Stomach smooth muscle (tissue), 2 donors: ENCODE data around the gene NTN3.
"Not testable (repeated sequence)": the region's sequence is repeated elsewhere in the genome, so short reads cannot be mapped to it uniquely, and the experiment has no call there.

Experiments used
- H3K27ac ChIP-seq: one replicate; pipeline ENCODE4 v1.7.0; 2013; ENCODE audit warnings: mild to moderate bottlenecking, low read length, inconsistent platforms
- H3K27me3 ChIP-seq, 2 donors: one replicate each; pipeline ENCODE4 v1.7.0; 2013; ENCODE audit warnings: low read length in 2 of 2; ENCODE audit not compliant: insufficient read depth in 2 of 2, control insufficient read depth in 1 of 2
- H3K36me3 ChIP-seq, 2 donors: one replicate each; pipeline ENCODE4 v1.7.0; 2013; ENCODE audit warnings: low read length in 2 of 2; ENCODE audit not compliant: control insufficient read depth in 2 of 2, insufficient read depth in 2 of 2
- H3K4me1 ChIP-seq: one replicate; pipeline ENCODE4 v1.7.0; 2013; ENCODE audit warnings: low read length; ENCODE audit not compliant: control insufficient read depth, insufficient read depth
- H3K4me3 ChIP-seq, 2 donors: one replicate each; pipeline ENCODE4 v1.7.0; 2013; ENCODE audit warnings: low read length in 2 of 2
- H3K9ac ChIP-seq, 2 donors: one replicate each; pipeline ENCODE4 v1.7.0; 2013; ENCODE audit warnings: low read length in 2 of 2, mild to moderate bottlenecking in 1 of 2
- H3K9me3 ChIP-seq, 2 donors: one replicate each; pipeline ENCODE4 v1.7.0; 2013; ENCODE audit warnings: low read length in 2 of 2; ENCODE audit not compliant: control insufficient read depth in 2 of 2
- donor health status: healthy.
- donor health status: Pancreatic carcinoma.

NTN3 gene

DNA sequence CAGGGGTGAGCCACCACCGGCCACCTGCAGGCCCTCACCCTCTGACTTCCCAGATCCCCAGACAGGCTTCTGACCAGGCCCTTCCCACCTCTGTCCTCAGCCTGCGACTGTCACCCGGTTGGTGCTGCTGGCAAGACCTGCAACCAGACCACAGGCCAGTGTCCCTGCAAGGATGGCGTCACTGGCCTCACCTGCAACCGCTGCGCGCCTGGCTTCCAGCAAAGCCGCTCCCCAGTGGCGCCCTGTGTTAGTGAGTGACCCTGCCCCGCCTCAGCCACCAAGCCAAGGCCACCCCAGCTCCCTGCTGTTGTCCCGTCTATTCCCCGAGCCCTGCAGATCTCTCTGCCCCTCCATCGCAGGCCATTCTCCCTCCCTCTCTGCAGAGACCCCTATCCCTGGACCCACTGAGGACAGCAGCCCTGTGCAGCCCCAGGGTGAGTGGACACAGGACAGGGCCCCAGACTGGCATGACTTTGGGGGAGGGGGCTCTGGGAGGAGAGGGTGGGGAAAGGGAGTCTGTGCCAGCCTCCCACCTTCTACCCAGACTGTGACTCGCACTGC, 1.9 kb downstream of the NTN3 start:
- H3K27me3 ChIP-seq: peaks cover 28 to 41% of the 10 kb centered on the region in 2 donors
- peak overlapping the region in 1 of 2 donors; percentile 52 for H3K4me3 ChIP-seq
- H3K36me3 ChIP-seq: no peaks in the 10 kb centered on the region
- no peak overlapping the region for H3K9ac ChIP-seq
- H3K9me3 ChIP-seq: no peaks in the 10 kb centered on the region
- peaks cover 56% of the 10 kb centered on the region for H3K4me1 ChIP-seq
- no peak overlapping the region for H3K27ac ChIP-seq

DNA sequence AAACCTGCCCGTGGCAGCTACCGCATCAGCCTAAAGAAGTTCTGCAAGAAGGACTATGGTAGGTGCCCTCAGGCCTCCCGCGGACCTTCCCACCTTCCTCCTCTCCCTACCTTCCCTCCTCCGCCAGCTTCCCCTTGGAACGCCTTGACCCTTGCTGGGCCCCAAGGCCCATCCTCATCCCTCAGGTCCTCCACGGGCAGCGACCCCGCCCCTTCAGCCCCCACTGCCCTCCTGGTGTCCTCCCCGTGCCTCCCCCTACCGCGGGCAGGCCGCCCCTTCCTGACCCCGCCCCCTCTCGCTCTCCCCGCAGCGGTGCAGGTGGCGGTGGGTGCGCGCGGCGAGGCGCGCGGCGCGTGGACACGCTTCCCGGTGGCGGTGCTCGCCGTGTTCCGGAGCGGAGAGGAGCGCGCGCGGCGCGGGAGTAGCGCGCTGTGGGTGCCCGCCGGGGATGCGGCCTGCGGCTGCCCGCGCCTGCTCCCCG, 2.4 kb downstream of the NTN3 start:
- Histone ChIP-seq H3K27me3 (peaks cover 28 to 41% of the 10 kb centered on the region in 2 donors), H3K9ac (no peak overlapping the region), H3K4me3 (peak overlapping the region in 1 of 2 donors; percentile 52), H3K4me1 (peaks cover 53% of the 10 kb centered on the region), H3K27ac (no peak overlapping the region), H3K36me3 (no peaks in the 10 kb centered on the region), H3K9me3 (no peaks in the 10 kb centered on the region)

GRCh38 chr16:2473999-2474876, 3.1 kb downstream of the NTN3 start:
- Histone ChIP-seq H3K9ac (peak overlapping the region; percentile 51 to 76), H3K9me3 (no peaks in the 10 kb centered on the region), H3K36me3 (no peaks in the 10 kb centered on the region), H3K27me3 (peaks cover 25 to 38% of the 10 kb centered on the region in 2 donors), H3K27ac (peak overlapping the region; percentile 49), H3K4me1 (peaks cover 47% of the 10 kb centered on the region), H3K4me3 (peak overlapping the region; percentile 78)

DNA sequence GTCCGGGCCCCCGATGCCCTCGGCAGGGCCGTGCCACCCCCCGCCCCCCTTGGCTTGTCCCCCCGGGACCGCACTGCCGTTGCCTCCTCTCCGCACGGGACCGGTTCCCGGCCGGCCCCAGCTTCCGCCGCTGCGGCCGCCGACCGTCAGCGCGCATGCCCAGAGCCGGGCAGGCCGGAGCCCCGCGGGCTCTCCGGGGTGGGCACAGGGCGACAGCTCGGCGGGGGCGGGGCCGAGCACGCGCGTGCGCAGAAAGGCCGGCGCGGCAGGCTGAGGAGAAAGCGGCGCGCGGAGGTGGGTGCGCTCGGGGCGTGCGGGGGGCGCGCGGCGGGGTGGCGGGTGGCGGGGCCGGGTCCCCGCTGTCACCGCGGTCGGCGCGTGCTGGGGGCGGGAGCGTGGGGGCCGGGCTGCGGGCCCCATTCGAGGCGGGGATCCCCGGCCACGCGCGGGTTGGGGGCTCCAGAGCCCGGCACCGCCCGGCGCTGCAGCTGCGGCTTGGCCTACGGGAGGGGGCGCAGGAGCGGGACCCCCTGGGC, 3.8 kb downstream of the NTN3 start, which contains the start of gene TBC1D24:
TBC1D24 (plus strand) TSS at position 251 of the 536 bp plus-strand sequence. CDS start 21,022 bp downstream, outside the sequence.
- peaks cover 19 to 32% of the 10 kb centered on the region in 2 donors for H3K27me3 ChIP-seq
- peak within 1 kb of the TSS; percentile 78 for H3K4me3 ChIP-seq
- no peaks in the 10 kb centered on the region for H3K9me3 ChIP-seq
- H3K27ac ChIP-seq: peak within 1 kb of the TSS; percentile 49
- peak within 1 kb of the TSS; percentile 51 to 76 for H3K9ac ChIP-seq
- peaks cover 46% of the 10 kb centered on the region for H3K4me1 ChIP-seq
- no peaks in the 10 kb centered on the region for H3K36me3 ChIP-seq

DNA sequence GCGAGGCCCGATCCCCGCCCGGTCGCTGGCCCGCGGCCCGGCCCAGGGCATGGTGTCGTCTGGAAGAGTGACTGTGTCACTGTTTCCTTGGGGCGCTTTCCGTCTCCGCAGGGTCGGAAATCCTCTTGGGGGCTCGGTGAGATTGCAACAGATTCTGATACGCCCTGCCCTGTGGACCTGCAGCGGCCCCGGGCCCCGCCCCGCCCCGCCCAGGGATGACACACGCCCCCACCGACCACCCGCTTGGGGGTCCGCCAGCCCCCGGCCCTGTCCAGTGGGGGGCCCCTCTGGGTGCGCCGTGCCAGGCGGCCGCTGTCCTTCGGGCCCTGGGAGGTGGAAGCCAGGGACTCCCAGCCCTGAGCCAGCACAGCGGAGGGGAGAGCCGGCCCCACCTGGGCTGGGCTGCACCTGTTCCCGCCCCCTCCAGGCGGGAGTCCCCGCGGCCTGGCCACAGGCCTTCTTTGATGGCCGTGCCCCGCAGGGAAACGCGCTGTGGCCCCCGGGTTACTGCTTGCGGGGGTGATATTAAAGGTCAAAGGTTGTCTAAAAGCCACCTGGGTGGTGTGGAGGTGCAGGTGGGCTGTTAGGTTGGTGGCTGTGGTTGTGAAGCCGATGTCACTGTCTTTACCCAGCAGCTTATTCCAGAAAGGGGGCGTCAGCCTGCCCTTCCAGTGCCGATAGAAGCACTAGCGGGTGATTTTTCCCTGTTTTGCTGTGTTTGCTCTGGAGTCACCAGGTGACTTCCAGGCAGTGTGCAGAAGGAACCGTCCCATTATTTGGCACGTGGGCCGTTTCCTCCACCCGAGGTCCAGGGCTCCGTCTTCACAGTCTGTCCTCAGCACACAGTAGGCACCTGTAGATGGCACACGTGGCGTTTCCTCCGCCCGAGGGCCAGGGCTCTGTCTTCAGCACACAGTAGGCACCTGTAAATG, 4.6 kb downstream of the NTN3 start:
- no peaks in the 10 kb centered on the region for H3K9me3 ChIP-seq
- peak overlapping the region; percentile 51 to 76 for H3K4me3 ChIP-seq
- peaks cover 12 to 24% of the 10 kb centered on the region in 2 donors for H3K27me3 ChIP-seq
- peaks cover 42% of the 10 kb centered on the region for H3K4me1 ChIP-seq
- H3K9ac ChIP-seq: peak overlapping the region; percentile 29 to 55
- no peak overlapping the region for H3K27ac ChIP-seq
- no peaks in the 10 kb centered on the region for H3K36me3 ChIP-seq

GRCh38 chr16:2476345-2476720, 5.2 kb downstream of the NTN3 start:
- H3K4me3 ChIP-seq: peak overlapping the region in 1 of 2 donors; percentile 76

GRCh38 chr16:2476741-2477140, 5.6 kb downstream of the NTN3 start:
- no peaks in the 10 kb centered on the region for H3K36me3 ChIP-seq
- H3K4me1 ChIP-seq: peaks cover 31% of the 10 kb centered on the region
- H3K9me3 ChIP-seq: no peaks in the 10 kb centered on the region
- H3K9ac ChIP-seq: no peak overlapping the region
- no peak overlapping the region for H3K4me3 ChIP-seq
- peaks cover 11 to 15% of the 10 kb centered on the region in 2 donors for H3K27me3 ChIP-seq
- no peak overlapping the region for H3K27ac ChIP-seq

More at GRCh38 chr16:2476345-2476720, 5.2 kb downstream of the NTN3 start:
- Histone ChIP-seq H3K27me3 (peaks cover 11 to 19% of the 10 kb centered on the region in 2 donors), H3K9me3 (no peaks in the 10 kb centered on the region), H3K4me1 (peaks cover 36% of the 10 kb centered on the region), H3K36me3 (no peaks in the 10 kb centered on the region), H3K27ac (no peak overlapping the region), H3K9ac (peak overlapping the region in 1 of 2 donors; percentile 55)

DNA sequence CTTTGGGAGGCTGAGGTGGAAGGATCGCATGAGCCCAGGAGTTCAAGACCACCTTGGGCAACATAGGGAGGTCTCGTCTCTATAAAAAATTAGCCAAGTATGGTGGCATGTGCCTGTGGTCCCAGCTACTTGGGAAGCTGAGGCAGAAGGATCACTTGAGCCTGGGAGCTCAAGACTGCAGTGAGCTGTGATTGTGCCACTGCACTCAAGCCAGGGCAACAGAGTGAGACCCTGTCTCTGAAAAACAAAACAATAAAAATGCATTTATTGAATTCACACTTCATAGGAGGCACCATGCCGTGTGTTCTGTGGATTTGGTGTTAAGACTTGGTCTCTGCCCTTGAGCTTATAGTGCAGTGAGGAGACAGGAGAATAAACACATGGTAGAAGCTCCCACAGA, 6.2 kb downstream of the NTN3 start:
- Histone ChIP-seq H3K9me3 (no peaks in the 10 kb centered on the region), H3K4me1 (peaks cover 28% of the 10 kb centered on the region), H3K9ac (no peak overlapping the region), H3K27me3 (peaks cover 6 to 9% of the 10 kb centered on the region in 2 donors), H3K27ac (no peak overlapping the region), H3K4me3 (no peak overlapping the region), H3K36me3 (no peaks in the 10 kb centered on the region)

GRCh38 chr16:2478279-2478678, 7.2 kb downstream of the NTN3 start:
- Histone ChIP-seq H3K27me3 (no peaks in the 10 kb centered on the region), H3K27ac (no peak overlapping the region), H3K4me1 (peaks cover 34% of the 10 kb centered on the region), H3K4me3 (no peak overlapping the region), H3K36me3 (no peaks in the 10 kb centered on the region), H3K9ac (no peak overlapping the region), H3K9me3 (no peaks in the 10 kb centered on the region)

DNA sequence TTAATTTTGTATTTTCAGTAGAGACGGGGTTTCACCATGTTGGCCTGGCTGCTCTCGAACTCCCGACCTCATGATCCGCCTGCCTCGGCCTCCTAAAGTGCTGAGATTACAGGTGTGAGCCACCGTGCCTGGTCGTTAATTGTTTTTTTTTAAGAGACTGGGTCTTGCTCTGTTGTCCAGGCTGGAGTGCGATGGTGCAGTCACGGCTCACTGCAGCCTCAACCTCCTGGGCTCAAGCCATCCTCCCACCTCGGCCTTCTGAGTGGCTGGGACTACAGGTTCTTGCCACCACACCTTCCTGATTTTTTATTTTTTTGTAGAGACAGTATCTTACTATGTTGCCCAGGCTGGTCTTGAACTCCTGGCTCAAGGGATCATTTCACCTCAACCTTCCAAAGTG, 8.9 kb downstream of the NTN3 start:
- H3K36me3 ChIP-seq, H3K27ac ChIP-seq, H3K4me3 ChIP-seq, H3K9me3 ChIP-seq, H3K27me3 ChIP-seq, H3K9ac ChIP-seq: not testable (repeated sequence)
- peaks cover 37% of the 10 kb centered on the region for H3K4me1 ChIP-seq
